GM12864 (cell line): ENCODE data around the gene SIN3A.

Experiments used
- DNase-seq: peaks from one replicate; pipeline ENCODE4 v3.0.0-alpha.2; 2011; ENCODE audit warnings: low read depth
- H3K4me3 ChIP-seq: 2 replicates; pipeline ENCODE4 v1.5.1; 2011; ENCODE audit warnings: mild to moderate bottlenecking, low read depth, low read length, control low read depth
- CTCF ChIP-seq: IDR thresholded peaks from 2 replicates; pipeline ENCODE4 v1.5.1; 2011; ENCODE audit warnings: low read depth, mild to moderate bottlenecking, moderate library complexity, low read length, control low read depth, inconsistent platforms; ENCODE audit errors: missing control alignments

SIN3A gene

GRCh38 chr15:75468913-75469598 is 17.6 kb upstream of the SIN3A start:
- no peak overlapping the region for H3K4me3 ChIP-seq
- no peak for TF ChIP-seq CTCF
- no peak for DNase-seq

DNA sequence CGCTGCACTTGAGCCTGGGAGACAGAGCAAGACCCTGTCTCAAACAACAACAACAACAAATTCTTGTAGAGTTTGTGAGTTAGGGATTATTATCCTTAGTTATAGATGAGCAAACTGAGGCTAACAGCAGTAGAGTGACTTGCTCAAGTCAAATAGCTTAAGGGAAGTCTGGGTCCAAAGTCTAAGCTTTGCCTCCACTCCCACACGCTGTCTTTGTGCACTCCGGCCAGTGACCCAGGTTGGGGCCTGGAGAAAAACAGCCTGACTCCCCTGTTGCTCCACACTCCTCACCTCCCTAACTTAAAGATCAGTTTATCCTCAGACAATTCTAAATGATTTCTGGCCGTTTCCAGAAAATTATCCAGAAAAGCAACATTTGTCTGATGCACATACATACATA is 9.2 kb upstream of the SIN3A start:
- H3K4me3 ChIP-seq, result no peak overlapping the region
- no peak for DNase-seq
- no peak for TF ChIP-seq CTCF

DNA sequence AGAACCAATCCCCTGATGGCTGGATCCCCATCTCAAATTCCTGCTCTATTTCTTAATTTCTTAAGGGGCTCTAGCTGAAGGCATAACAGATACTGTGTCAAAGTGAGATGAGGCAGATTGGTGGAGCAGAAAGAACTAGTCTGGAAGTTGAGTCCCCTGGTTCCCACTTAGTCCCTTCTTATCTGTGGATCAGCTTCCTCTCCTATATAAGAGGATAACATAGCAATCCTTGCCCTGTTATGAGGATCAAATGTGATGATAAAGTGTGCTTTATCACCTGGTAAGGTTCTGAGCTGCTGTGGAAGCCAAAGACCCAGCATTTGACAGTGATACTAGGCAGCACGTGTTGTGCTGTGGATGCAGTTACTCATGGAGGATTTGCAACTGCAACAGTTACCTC is 8.1 kb upstream of the SIN3A start:
- TF ChIP-seq CTCF, result no peak
- DNase-seq, result no peak
- no peak overlapping the region for H3K4me3 ChIP-seq

- H3K4me3 ChIP-seq, result no peak overlapping the region
- no peak for DNase-seq
- no peak for TF ChIP-seq CTCF
These were observed 5.2 kb upstream of the SIN3A start for GRCh38 chr15:75456710-75457109.

DNA sequence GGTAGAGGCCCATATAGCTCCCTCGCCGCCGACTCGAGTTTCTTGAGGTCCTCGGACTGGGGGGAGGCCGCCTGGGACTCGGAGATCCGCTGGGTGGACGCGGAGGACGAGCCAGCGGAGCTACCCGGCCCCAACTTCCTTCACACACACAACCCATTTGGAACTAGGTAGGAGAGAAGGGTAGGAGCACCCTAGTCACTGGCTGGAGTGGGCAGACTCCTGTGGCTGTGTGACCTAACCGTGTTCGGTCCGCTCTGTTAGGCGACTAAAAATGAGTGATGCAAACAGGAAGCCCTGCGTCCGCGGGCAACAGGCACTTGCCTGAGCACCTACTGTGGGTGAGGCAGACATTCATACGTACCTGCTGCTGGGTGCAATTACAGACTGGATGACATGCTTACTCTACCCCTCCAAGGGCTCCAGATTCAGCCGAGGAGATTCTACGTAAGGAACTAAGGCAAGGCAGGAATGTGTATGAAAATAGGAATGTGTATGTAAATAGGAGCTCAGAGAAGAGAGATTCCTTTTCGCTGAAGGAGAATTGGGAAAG is 4.6 kb upstream of the SIN3A start:
- TF ChIP-seq CTCF, result no peak
- no peak for DNase-seq
- H3K4me3 ChIP-seq, result peak overlapping the region; percentile 96

GRCh38 chr15:75455424-75455981 is 4.0 kb upstream of the SIN3A start:
- TF ChIP-seq CTCF, result no peak
- no peak for DNase-seq
- H3K4me3 ChIP-seq, result peak overlapping the region; percentile 96
